Suprapubic skin (tissue), 4 donors: ENCODE results near the gene AIFM1.

ENCODE experiments used
- CTCF ChIP-seq, 2 donors: fragments of 200-600 bp in 1 of 2; fragments of 450-650 bp in 1 of 2; sonication (generic) in 1 of 2; IDR thresholded peaks; one replicate each; pipeline ENCODE4 v1.5.1; 2016 to 2019; ENCODE audit warnings: antibody characterized with exemption in 2 of 2, mild to moderate bottlenecking in 1 of 2, moderate library complexity in 1 of 2
- POLR2A ChIP-seq, 2 donors: fragments of 450-650 bp; IDR thresholded peaks; one replicate each; pipeline ENCODE4 v1.6.1; 2017; ENCODE audit warnings: antibody characterized with exemption in 2 of 2, mild to moderate bottlenecking in 2 of 2, moderate library complexity in 2 of 2
- POLR2AphosphoS5 ChIP-seq, 3 donors: sonication (generic); formaldehyde crosslinking; IDR thresholded peaks; one replicate each; pipeline ENCODE4 v1.6.1; 2017; ENCODE audit warnings: antibody characterized with exemption in 3 of 3

- TF ChIP-seq CTCF (IDR thresholded peaks at IDR 0.05) (no peak), POLR2A (IDR thresholded peaks at IDR 0.05) (no peak), POLR2AphosphoS5 (IDR thresholded peaks at IDR 0.05) (no peak)
Measured at GRCh38 chrX:130130990-130131389, 34.7 kb downstream of the AIFM1 start.
